Measurements from ENCODE around the gene ADAMTS9.

ADAMTS9 gene

DNA sequence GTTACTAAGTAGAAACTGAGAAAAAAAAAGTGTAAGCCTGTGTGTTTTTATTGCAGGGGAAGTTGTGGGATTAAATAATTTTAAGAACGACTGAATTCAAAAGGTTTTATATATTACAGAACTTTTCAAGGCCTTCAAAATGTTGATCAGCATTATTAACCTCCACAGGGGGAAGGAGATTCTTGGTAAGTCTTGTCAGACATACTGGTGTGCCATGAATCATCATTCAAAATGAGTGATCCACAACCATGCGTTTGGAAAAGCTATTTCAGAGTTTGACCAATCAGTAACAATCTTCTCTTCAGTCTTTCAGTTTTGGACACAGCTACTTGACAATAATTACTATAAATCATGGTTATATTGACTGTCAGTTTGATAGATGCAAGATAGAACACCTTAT lies 70.2 kb downstream of the ADAMTS9 start:
- peak; percentile 37 for DNase-seq (ENCODE audit: low spot score)

DNA sequence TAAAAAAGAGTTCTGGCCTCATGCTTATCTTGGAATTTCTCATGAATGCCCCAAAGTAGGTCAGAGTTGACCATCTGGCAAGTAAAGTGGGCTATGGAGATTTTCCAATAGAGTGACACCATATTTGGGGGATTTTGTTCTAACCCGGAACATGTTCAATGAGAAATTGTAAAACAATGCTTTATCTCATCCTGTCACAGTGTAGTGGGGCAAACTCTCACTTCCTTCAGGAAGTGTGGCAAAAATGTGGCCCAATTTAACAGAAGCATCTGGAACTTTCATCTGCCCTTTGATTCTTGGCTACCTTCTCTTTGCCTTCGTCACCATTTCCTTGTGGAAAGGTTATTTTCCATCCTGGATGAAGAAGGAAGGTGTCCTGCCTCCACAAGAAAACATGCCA lies 70.8 kb downstream of the ADAMTS9 start:
- peak; percentile 87 for DNase-seq (ENCODE audit: low spot score)

DNA sequence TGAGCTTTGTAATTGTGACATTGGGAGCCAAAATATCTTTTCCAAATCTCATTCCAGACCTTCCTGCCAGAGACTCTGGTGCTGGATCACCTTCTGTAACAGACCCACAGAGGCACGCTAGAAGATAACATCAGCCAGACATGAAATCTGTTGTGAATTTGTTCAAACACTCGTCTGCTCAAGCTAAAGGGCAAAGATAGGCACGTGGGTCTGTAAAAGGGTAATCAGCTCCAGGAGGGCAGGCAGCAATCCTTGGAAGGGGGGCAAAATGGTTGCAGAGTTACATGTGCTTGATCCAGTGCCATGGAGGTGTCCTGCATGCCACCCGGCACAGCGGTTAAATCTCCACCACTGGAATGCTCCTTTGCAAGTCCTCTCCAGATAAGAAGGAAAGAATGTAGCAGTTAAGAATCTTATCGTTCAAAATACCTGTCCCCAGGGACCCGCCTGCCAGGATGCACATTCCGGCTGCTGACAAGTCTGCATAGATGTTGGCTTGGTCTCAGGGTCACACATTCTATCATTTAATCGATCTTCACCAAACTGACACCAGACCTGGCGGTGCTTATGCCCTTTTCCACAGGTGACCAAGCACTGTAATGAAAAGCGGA lies 74.8 kb downstream of the ADAMTS9 start:
- no peak for DNase-seq (ENCODE audit: low spot score)

DNA sequence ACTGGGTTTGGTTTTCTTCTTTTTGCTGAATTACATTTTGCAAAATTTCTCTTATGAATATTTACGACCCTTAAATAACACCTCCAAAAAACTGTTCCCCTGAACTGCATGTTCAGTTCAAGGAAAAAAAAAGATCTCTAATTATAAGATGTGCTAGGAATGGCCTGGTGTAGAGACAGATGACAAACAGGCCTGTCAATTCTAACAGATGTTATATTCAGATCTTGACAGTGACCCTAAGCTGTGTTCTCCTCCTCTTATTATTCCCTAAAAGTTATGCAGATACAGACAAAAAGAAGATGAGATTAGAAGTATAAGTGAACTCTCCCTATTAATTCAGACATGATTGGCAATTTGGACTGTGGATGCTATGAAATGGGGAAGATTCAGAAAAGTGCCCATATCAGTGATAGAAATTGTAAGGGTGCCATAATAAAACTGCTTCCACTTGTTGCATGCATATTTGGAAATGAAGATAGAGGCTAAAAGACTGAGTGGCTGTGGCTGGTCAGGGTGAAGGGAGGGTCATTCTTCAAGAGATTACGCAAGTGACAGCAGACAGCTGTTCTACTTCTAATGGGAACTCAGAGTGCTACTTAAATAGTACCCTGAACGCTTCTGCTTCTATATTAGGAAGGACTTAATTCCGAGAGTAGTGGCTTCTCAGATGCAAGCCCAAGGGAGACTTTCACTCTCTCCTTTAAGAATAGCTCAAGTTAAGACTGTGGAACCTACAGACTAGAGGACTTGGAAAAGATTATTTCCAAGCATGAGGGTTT lies 75.5 kb downstream of the ADAMTS9 start:
- no peak for DNase-seq (ENCODE audit: low spot score)

DNA sequence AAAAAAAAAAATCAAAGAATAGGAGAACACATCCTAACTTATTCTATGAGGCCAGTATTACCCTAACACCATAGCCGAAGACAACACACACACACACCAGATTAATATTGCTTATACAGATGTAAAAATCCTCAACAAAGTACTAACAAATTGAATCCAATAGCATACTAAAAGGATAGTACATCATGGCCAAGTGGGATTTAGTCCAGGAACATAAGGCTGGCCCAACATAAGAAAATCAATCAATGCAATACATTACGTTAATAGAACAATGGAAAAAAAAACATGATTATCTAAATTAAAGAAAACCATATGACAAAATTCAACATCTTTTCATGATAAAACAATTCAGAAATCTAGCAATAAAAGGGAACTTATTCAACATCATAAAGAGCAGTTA lies 79.1 kb downstream of the ADAMTS9 start:
- DNase-seq (ENCODE audit: low spot score): no peak

DNA sequence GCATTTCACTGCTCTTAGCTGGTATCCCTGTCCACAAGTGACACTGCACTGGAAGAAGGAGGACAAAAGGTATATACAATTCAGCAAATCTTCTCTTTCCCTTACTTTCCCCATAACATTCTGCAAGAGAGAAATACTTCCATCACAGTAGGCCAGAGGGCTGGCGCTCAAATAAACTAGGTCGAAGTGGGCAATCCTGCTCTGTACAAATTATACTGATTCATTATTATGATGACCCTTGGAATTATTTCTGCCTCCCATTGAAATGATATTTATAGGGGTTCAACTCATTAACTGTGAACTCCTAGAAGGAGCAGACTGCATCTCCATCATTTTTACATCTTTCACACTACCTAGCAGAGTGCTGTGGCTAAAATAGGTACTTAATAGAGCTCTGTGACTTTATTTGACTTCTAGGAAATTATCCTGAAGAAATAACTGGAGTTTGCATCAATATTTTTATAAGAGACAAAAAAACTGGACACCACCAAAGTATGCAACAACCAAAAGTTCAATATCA lies 80.7 kb downstream of the ADAMTS9 start:
- no peak for DNase-seq (ENCODE audit: low spot score)

DNA sequence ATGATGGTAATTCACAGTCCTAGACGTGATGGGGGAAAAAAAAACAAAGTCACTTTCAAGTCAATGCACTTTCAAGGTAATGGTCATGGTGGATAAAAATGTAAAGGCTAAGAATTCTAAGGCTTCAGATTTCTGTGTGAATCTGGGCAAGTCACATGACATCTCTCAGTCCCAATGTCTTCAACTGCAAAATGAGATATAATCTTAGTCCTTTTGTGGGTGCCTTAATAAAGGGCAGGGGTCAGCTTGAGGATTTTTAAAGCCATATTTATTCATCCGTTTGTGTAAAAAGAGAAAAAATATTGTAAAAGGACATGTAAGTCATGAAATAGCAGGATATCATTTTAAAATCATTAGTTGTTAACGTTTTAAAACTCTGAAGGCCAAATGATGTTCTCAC lies 83.5 kb downstream of the ADAMTS9 start:
- no peak for DNase-seq (ENCODE audit: low spot score)

DNA sequence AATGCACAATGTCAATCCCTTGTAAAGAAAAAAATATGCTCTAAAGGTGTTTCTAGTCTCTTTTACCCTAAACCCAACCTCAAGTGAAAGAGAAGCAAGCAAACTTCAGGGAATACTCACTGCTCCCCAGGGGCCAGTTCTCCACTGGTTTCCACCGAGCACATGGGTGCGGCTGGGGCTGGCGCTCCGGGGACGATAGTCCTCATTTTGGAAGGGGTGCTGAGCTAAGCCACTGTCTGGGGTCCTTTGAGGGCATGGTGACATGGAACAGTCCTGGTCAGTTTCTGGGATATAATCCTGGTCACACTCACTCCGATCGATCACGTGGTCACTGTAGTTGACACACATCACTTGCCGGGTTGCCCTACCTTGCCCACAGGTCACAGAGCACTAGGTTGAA lies 86.0 kb downstream of the ADAMTS9 start:
- no peak for DNase-seq (ENCODE audit: low spot score)

DNA sequence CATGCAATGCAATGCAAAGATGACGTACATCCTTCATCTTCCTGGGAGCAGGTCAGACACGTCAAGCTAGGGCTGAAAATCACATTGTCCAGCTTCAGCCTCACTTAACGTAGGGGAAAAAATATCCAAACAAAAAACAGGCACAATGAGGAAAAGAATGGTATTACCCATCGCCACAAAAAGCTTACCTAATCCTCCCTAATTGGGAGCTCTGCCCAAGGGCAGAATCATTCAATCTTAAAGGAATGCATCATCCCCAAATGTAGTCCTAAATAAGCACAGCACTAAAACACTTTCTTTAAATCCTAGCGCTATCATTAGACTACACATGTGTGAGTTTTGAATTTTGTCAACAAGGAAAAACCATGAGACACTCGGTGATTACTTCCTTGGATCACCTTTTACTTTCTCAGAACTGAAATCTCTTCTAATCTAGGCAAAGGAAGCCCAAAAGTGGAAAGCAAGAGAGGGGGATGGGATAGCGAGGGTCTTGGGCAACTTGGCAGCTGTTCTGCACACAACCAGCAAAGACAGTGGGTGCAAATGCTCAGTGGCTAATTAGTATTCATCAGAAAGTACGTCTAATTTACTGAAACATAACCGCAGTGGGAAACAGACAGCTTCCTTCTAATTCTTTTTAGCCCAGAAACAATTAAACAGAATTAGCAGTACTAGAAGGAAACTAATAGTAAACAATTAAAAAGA lies 87.4 kb downstream of the ADAMTS9 start:
- DNase-seq (ENCODE audit: low spot score): no peak

DNA sequence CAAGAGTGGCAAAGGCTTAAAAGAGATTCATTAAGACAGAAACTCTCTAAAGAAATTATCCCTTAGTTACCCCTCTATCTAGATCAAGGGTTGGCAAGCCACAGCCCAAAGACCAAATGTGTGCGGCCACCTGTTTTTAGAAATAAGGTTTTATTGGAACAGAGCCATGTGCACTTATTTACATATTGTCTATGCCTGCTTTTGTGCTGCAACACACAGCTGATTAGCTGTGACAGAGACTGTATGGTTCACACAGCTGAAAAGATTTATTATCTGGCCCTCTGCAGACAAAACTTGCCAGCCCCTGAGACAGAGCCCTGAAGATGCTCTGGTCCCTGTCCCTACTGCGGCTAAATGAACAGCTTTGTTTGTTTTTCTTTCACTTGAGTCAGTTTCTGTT lies 88.1 kb downstream of the ADAMTS9 start:
- DNase-seq (ENCODE audit: low spot score): no peak

DNA sequence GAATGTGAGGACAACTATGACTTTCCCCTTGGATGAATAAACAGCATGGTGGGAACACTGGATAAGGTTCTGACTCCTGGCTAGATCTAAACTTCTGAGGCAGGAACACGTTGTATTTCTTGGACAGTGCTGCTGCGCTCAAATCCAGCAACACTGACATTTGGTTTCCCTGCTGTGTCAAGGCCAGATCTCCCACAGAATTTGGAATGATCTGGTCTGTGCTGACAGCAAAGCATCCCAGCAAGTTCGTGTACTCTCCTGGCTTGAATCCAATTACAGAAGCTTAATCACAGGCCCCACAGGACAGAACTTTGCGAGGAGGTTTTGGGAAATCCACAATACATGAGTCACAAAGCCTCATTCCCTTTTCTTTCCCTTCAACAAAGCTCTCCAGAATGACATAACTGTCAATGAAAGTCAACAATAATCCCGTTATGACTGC lies 92.5 kb downstream of the ADAMTS9 start:
- DNase-seq (ENCODE audit: low spot score): peak; percentile 69

DNA sequence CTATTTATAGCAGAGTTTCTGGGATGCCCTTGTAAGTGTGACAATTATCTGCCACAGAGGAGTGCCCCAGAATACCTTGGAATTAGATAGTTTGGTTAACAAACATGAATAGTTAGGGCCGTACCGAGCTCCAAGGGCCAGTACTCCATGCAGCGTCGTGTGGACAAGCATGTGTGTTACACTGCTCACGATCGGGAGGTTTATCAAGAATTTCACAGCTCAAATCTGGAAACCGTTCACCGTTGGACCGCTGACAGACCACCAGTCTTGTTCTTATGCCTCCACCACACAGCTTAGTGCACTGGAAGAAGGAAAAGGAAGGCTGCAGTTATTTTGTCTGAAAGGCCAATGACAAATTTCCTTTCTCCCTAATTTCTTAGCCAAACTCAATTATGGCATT lies 93.7 kb downstream of the ADAMTS9 start:
- no peak for DNase-seq (ENCODE audit: low spot score)

DNA sequence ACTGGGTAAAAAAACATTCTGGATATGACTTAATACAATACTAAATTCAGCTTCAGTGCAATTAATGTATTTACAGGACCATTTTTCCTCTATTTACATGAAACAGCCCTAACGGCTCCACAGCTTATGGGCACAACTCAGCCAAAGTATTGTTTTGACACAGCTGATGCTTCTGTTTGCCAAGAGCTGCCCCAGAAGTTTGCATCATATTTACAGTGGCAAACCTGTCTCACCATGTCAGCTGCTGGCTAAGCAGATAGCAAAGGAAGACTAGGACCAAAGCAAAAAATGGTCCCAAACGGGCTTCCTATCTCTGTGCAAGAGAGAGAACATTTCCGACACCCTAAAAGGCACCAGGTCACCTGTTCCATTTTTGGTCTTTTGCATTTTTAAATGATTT lies 94.5 kb downstream of the ADAMTS9 start:
- no peak for DNase-seq (ENCODE audit: low spot score)

DNA sequence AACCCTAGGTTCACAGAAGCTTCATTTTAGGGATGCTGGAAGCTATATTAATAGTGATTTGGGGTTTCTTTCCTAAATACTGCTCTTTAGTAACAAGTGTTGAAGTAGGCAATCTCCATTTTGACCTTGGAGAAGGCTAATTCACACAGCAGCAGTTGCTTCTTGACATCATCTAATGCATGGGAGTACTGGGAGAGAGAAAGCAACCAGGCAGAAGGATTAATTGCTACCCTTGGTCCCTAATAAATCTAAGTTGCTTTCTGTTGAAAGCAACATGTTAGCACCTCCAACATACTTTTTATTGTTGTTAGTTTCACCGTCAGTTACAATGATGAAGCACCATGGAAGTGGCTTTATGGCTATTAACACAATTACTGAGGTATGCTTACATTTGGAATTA lies 96.2 kb downstream of the ADAMTS9 start:
- DNase-seq (ENCODE audit: low spot score): no peak

DNA sequence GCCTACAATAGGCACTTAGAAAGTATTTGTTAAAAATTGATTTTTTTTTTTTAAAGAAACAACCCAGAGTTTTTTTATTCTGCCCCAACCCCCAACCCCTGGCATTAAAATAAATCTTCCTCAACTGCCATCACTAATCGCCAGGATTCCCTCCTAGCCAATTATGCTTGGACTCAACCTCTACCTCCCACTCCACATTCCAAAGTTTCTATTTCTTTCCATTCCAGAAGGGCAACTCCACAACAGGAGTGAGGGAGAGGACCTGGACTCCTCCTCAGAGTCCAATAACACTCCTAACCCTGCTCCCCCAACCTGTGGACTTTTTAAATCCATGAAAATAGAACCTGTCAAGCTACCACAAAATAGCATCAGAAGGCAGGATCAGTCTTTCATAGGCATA lies 99.4 kb downstream of the ADAMTS9 start:
- DNase-seq (ENCODE audit: low spot score): no peak

DNA sequence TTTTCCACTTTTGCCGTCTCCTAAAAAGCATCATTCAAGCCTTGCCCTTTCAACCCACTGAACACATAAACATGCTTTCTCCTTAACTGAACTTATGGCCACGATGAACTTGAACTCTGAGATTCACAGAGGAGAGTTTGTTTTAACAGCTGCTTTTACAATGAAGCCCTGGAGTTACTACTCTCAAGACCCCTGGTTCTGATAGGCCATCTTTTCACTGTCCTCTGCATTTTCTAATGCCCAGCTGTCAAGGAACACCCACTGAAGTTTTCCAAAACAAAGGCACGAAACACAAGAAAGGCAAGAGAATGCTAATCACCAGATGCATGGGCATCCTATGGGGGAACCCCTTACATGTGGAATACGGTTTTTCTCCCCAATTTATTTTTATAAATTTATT lies 100.8 kb downstream of the ADAMTS9 start:
- DNase-seq (ENCODE audit: low spot score): no peak

DNA sequence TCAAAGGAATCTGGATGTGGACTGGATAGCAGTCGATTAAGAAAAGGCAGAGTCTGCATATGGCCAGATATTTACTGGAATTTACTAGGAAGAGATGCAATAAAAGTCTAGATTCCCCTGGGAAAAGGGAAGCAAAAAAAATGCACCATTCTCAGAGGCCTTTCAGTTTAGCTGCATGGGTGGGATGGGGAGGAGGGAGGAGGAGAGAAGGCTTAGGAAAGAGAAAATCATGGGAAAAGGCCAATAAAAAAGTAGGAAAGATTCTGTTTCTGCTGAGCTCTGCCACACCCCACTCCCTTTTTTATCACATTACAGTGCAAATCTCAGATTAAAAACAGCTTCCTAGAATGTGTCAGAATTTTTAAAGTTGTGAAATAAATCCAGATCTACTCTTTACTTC lies 103.6 kb downstream of the ADAMTS9 start:
- DNase-seq (ENCODE audit: low spot score): no peak

DNA sequence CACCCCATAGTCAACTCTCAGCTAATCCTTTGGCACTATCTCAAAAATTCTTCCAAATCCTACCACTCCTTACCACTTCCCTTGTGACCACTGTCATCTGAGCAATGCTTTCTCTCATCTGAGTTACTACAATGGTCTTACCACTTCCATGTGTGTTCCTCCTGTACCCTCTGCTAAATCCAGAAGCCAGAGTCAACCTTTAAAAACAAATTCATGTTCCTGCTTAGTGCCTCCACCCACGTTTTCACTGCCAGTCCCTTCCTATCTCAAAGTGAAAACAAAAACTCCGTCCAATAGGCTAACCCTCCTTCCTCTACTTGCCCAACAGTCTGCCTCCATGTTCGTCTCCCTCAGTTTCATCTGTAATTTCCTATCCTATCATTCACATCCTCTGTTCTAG lies 109.0 kb downstream of the ADAMTS9 start:
- DNase-seq (ENCODE audit: low spot score): no peak

DNA sequence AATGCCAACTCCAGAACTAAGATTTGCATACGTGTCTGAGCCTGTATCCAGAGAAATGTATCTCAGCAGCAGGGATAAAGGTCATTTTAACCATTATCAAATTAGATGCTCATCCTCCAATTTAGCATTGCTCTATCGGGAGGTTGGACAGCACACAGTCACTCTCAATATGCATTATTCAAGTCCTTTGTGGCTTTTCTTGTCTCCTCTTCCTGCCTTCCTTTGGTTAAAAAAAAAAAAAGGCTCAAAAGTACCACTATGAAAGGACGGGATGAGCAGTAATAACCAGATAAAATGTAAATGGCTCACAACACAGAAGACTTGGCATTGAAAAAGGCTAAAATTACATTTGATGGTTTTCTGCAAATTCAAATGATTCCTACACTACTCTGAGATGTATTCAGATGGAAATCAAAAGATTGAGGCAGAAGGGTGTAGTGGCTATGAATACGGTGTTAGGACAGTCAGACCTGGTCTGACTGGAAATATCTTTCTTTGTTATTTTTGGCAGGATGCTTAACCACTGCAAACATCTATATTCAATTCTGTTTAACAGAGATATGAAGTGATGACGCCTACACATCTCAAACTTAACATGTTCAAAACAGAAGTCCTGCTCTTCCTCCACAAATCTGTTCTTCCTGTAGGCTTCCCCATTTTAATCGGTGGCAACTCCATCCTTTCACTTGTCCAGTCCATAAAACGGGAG lies 109.6 kb downstream of the ADAMTS9 start:
- no peak for DNase-seq (ENCODE audit: low spot score)

DNA sequence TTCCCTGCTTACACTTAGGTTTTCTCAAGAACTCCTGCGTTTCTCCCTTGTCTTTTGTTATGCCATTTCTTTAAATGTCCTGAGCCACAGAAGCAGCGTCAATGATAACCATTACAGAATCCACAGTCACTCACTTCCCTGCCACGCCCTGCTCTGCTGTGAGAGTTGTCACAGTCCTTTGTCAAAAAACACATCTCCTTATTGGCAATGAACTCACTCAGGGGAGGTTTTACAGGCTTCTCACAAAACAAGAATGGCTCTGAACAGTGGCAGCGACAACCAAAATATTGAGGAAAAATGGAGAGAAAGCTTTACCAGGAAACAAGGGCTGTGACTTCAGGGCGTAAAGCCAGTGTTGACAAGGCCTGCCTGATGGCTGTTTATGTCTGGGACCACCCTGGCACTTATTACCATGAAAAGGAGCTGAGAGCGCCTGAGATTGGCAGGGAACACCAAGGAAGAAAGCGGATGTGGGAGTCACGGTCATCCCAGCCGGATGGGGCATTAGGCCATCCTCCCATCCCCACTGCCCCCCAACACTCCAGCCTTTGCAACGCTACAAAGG lies 111.5 kb downstream of the ADAMTS9 start:
- DNase-seq (ENCODE audit: low spot score): no peak

DNA sequence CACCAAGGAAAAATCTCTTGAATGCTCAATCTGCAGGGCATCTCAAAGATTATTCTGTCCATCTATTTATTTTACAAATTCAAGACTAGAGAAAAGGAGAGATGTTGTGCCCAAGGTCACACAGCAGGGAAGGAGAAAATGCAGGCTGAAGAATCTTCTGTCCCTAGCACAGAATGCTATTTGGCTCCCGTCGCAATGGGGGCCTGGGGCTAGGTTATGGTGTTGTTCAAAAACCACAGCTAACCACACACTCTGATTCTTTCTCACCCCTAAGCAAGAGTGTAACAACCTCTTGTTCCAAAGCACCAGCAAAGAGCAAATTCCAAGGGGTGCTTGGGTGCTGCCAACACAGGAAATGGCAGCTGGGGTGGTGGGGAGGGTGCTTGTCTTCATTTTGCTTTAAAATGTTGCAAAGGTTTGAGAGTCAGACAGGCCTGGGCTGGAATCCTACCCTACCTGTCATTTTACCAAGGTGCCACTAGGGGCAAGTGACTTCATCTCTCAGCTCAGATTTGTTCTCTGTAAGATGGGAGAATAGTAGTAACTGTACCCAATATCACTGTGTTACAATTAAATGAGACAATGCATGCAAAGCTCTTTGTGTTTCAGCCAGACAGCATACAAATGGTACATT lies 112.5 kb downstream of the ADAMTS9 start:
- peak; percentile 36 for DNase-seq (ENCODE audit: low spot score)

DNA sequence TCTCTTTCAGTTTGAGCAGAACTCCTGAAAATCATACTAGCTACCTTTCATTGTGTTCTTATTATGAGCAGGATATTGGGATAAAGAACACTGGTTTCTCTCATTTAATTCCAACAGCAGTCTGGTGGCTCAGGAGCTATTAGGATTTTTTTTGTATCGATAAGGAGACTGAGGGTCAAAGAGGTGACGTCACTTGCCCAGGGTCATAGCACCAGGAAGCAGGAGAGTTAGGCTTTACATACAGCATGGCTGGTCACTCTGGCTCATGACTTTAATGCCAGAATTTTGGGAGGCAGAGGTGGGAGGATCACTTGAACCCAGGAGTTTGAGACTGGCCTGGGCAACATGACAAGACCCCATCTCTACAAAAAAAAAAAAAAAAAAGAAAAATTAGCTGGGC lies 113.6 kb downstream of the ADAMTS9 start:
- DNase-seq (ENCODE audit: low spot score): no peak
